Panc1 (cell line): ENCODE results near the gene PDS5A. TPM values are rescaled to one million over a fixed set of nuclear protein-coding genes. Genes with fewer than 3 reads are reported as not detected.

ENCODE experiments used
- ATAC-seq: fragments of 200-7000 bp; cut with Tn5 transposase; 2 replicates; pipeline ENCODE4 v1.9.1; 2020; ENCODE audit warnings: mild to moderate bottlenecking, moderate library complexity
- BruUV-seq: library from RNA; stranded (reverse); fragments of 400-500 nt; replicated peaks from 2 replicates; lab custom pipeline; 2021; lab: Mats Ljungman, UMichigan
- CTCF ChIA-PET: fragments of 300-600 bp; sonication (Branson Sonifier 250); formaldehyde crosslinking; loops from one replicate; lab custom pipeline; 2022; ENCODE audit warnings: antibody characterized with exemption; lab: Charles Lee
- POLR2A ChIA-PET: fragments of 300-600 bp; sonication (Branson Sonifier 250); formaldehyde crosslinking; loops from one replicate; lab custom pipeline; 2022; ENCODE audit warnings: antibody characterized with exemption; lab: Charles Lee
- DNase-seq: peaks from one replicate; pipeline ENCODE4 v3.0.0-alpha.2; 2010; ENCODE audit warnings: low read depth, low spot score
- H3K27ac ChIP-seq: 2 replicates; pipeline ENCODE4 v1.5.1; 2011; ENCODE audit warnings: mild to moderate bottlenecking, low read length, inconsistent platforms
- H3K27me3 ChIP-seq: fragments of 200-500 bp; sonication (Bioruptor generic); 2 replicates; pipeline ENCODE4 v1.6.0; 2014; ENCODE audit warnings: low read length, inconsistent platforms; ENCODE audit not compliant: control insufficient read depth, insufficient read depth
- H3K36me3 ChIP-seq: fragments of 200-500 bp; sonication (Bioruptor generic); 2 replicates; pipeline ENCODE4 v1.5.1; 2014; ENCODE audit warnings: inconsistent platforms, mild to moderate bottlenecking, low read length, moderate library complexity; ENCODE audit not compliant: control insufficient read depth, insufficient read depth
- H3K4me1 ChIP-seq: 2 replicates; pipeline ENCODE4 v1.5.1; 2011; ENCODE audit warnings: inconsistent platforms, mild to moderate bottlenecking, low read length, moderate library complexity; ENCODE audit not compliant: control insufficient read depth, insufficient read depth
- H3K4me3 ChIP-seq, 2 experiments: 2 replicates each; pipeline ENCODE4 v1.5.1; 2011 to 2012; ENCODE audit warnings: low read depth in 2 of 2, low read length in 2 of 2, mild to moderate bottlenecking in 2 of 2, inconsistent platforms in 1 of 2, moderate library complexity in 1 of 2
- H3K9me3 ChIP-seq: fragments of 200-500 bp; sonication (Bioruptor generic); 2 replicates; pipeline ENCODE4 v1.5.1; 2014; ENCODE audit warnings: low read depth, mild to moderate bottlenecking, inconsistent platforms, low read length, moderate library complexity; ENCODE audit not compliant: control insufficient read depth, insufficient read depth
- CTCF ChIP-seq: fragments of 450-650 bp; IDR thresholded peaks from 2 replicates; pipeline ENCODE4 v1.5.1; 2017; ENCODE audit warnings: mild to moderate bottlenecking
- POLR2AphosphoS5 ChIP-seq: IDR thresholded peaks from 2 replicates; pipeline ENCODE4 v1.6.1; 2012; ENCODE audit warnings: mild to moderate bottlenecking, low read depth, low read length, moderate library complexity
- REST ChIP-seq, 2 experiments: IDR thresholded peaks; 2 replicates each; pipeline ENCODE4 v1.6.1; 2011 to 2012; ENCODE audit warnings: low read depth in 2 of 2, control low read depth in 1 of 2, low read length in 1 of 2, mild to moderate bottlenecking in 1 of 2, moderate library complexity in 1 of 2; ENCODE audit not compliant: insufficient read depth in 1 of 2
- SIN3A ChIP-seq: IDR thresholded peaks from 2 replicates; pipeline ENCODE4 v1.6.1; 2012; ENCODE audit warnings: low read depth, mild to moderate bottlenecking, low read length, moderate library complexity, borderline replicate concordance; ENCODE audit not compliant: insufficient read depth
- TCF7L2 ChIP-seq: IDR thresholded peaks from 2 replicates; pipeline ENCODE4 v1.6.1; 2011; ENCODE audit warnings: mild to moderate bottlenecking, low read depth, low read length, inconsistent platforms
- in situ Hi-C: cut with HindIII; loops from 2 replicates; pipeline ENCODE4 v1.10.0; 2016; ENCODE audit warnings: low sequenced_read_pairs, low pct_unique_long_range_greater_than_20kb
- intact Hi-C: fragments of 100-400 bp; cut with micrococcal nuclease; formaldehyde crosslinking; loops from one replicate; pipeline ENCODE4 v1.10.0; 2022; ENCODE audit not compliant: unreplicated experiment
- total RNA-seq: library from RNA; stranded (reverse); gene quantifications from one replicate; pipeline ENCODE4 v1.2.1, GENCODE V29; 2021; ENCODE audit not compliant: unreplicated experiment

The PDS5A gene
- total RNA-seq, 1 experiment from 2014 or later: 69.2 TPM

- H3K36me3 ChIP-seq: peaks cover 19% of the 10 kb centered on the region; the same call in 1 of the 2 replicates
- no peak overlapping the region for H3K4me3 ChIP-seq
- DNase-seq: no peak
- BruUV-seq: no TSS peak
- no peaks in the 10 kb centered on the region for H3K27me3 ChIP-seq
- in situ Hi-C loops (no loop called here), intact Hi-C loops (loop anchor here (10.0 kb wide), 1 partner anchor 61 kb away; the partner anchor contains the start of gene PDS5A)
- H3K9me3 ChIP-seq: no peaks in the 10 kb centered on the region
- ATAC-seq: no peak
- TF ChIP-seq TCF7L2: no peak
- H3K27ac ChIP-seq: no peak overlapping the region
- CTCF ChIA-PET: no interaction called here
- H3K4me1 ChIP-seq: no peaks in the 10 kb centered on the region
- POLR2A ChIA-PET: interaction anchor here (0.6 kb wide), 1 partner anchor 58 kb away, joined by 3 read pairs; no protein-coding TSS in a partner anchor
These were observed 64.2 kb downstream of the PDS5A start for GRCh38 chr4:39913471-39913870.

- ChIA-PET CTCF (no interaction called here), POLR2A (no interaction called here)
- intact Hi-C loops: loop anchor here (10.0 kb wide), 1 partner anchor 65 kb away; the partner anchor contains the start of gene PDS5A
- DNase-seq (no peak), ATAC-seq (no peak)
- Histone ChIP-seq H3K4me1 (no peaks in the 10 kb centered on the region), H3K36me3 (peaks cover 13% of the 10 kb centered on the region; the same call in 1 of the 2 replicates), H3K9me3 (no peaks in the 10 kb centered on the region), H3K4me3 (no peak overlapping the region), H3K27me3 (no peaks in the 10 kb centered on the region), H3K27ac (no peak overlapping the region)
- BruUV-seq: no TSS peak
- in situ Hi-C loops: no loop called here
- TF ChIP-seq POLR2AphosphoS5 (no peak), REST (IDR thresholded peaks at IDR 0.05; ENCODE audit: insufficient read depth in 1 of 2, low read depth in 2 of 2, low read length in 1 of 2) (no peak), CTCF (no peak), SIN3A (no peak), TCF7L2 (no peak)
These were observed 67.6 kb downstream of the PDS5A start for GRCh38 chr4:39910064-39910463.

- H3K27ac ChIP-seq: no peak overlapping the region
- no peaks in the 10 kb centered on the region for H3K9me3 ChIP-seq
- BruUV-seq: no TSS peak
- ChIA-PET POLR2A (no interaction called here), CTCF (interaction anchor here (0.6 kb wide), 1 partner anchor 58 kb away, joined by 4 read pairs; no protein-coding TSS in a partner anchor)
- H3K27me3 ChIP-seq: no peaks in the 10 kb centered on the region
- H3K4me3 ChIP-seq: no peak overlapping the region
- ATAC-seq: no peak
- in situ Hi-C loops: no loop called here
- no peak for TF ChIP-seq CTCF
- TF ChIP-seq SIN3A: no peak
- TF ChIP-seq REST (IDR thresholded peaks at IDR 0.05; ENCODE audit: insufficient read depth in 1 of 2, low read depth in 2 of 2, low read length in 1 of 2): no peak
- no peak for TF ChIP-seq TCF7L2
- no peak for TF ChIP-seq POLR2AphosphoS5
- no peak for DNase-seq
- H3K4me1 ChIP-seq: no peaks in the 10 kb centered on the region
- H3K36me3 ChIP-seq: peaks cover 13% of the 10 kb centered on the region
- intact Hi-C loops: no loop called here
These were observed 69.4 kb downstream of the PDS5A start for GRCh38 chr4:39908284-39908683.
